HFF-Myc (cell line): Measurements from ENCODE around the gene PTER.

Experiments used
- DNase-seq: peaks from one replicate; pipeline ENCODE4 v3.0.0-alpha.2; 2011; ENCODE audit warnings: low read depth; ENCODE audit errors: extremely low read depth
- H3K4me3 ChIP-seq: replicated peaks from 2 replicates; pipeline ENCODE4 v1.5.1; 2011; ENCODE audit warnings: low read depth, mild to moderate bottlenecking, control low read depth, low read length
- CTCF ChIP-seq: IDR thresholded peaks from 2 replicates; pipeline ENCODE4 v1.5.1; 2012; ENCODE audit warnings: mild to moderate bottlenecking, low read depth, low read length, control low read depth; ENCODE audit errors: missing control alignments

Gene PTER

GRCh38 chr10:16562891-16563290, 126.1 kb downstream of the PTER start:
- no peak for DNase-seq
- no peak for TF ChIP-seq CTCF
- no peak overlapping the region for H3K4me3 ChIP-seq
